Measurements from ENCODE around the gene ANKRD28. TPM values are rescaled to one million over a fixed set of nuclear protein-coding genes. Genes with fewer than 3 reads are reported as not detected.

ANKRD28 gene
- total and polyA plus RNA-seq, 2 of the 4 experiments (the other 2 are of a cell fraction): 52.6 to 211 TPM

DNA sequence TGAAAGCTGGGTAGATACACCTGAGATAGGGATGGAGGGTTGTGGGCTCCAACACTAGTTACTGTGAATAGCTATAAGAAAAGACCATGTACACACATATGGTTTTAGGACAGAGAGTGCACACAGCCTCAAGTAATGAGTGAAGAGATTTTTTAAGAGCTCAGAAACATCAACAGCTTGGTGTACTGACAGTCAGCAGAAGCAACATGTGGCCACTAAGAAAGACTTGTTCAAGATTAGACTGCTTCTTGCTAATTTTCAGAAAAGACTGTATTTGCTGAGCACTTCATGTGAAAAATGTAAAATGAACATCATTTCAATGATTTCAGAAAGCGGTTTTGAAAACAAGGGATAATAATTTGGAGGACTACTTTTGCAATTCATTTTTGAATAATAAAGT, 10.3 kb downstream of the ANKRD28 start:
- Histone ChIP-seq H3K56ac (ENCODE audit: extremely low read depth, insufficient read depth, low read length) (no peak overlapping the region), H4K8ac (ENCODE audit: low read depth in 2 of 2, low read length in 2 of 2) (0 out of 4 replicates have a peak overlapping the region, but pooled peaks of 1 of the 2 experiments have one; percentile 16), H3K27me3 (ENCODE audit: control insufficient read depth, insufficient read depth, low read length) (no peaks in the 10 kb centered on the region), H3K27ac (ENCODE audit: insufficient read depth, low read length) (no peak overlapping the region; the same call in 1 of the 2 replicates), H3K18ac (ENCODE audit: low read depth, low read length) (no peak overlapping the region), H3K14ac (replicated peaks; ENCODE audit: low read depth, low read length) (no peak overlapping the region; the same call in 1 of the 2 replicates), H2BK5ac (ENCODE audit: low read depth, low read length, poor library complexity, severe bottlenecking) (no peak overlapping the region), H2AK5ac (ENCODE audit: low read depth, low read length) (no peak overlapping the region), H2BK120ac (ENCODE audit: low read depth, low read length) (no peak overlapping the region), H4K20me1 (ENCODE audit: insufficient read depth, low read length) (peaks cover 6% of the 10 kb centered on the region; the same call in 1 of the 2 replicates), H3K9ac (ENCODE audit: low read depth, low read length) (peak overlapping the region; percentile 23; the same call in 1 of the 2 replicates), H4K91ac (ENCODE audit: insufficient read depth, low read depth, low read length) (no peak overlapping the region), H3K4me1 (ENCODE audit: control insufficient read depth, insufficient read depth, low read length) (peaks cover 8% of the 10 kb centered on the region), H3K9me1 (ENCODE audit: insufficient read depth, low read length) (no peaks in the 10 kb centered on the region), H3K4ac (ENCODE audit: low read depth, low read length) (no peak overlapping the region; the same call in 1 of the 2 replicates), H3K4me3 (ENCODE audit: insufficient read depth, low read depth, low read length) (no peak overlapping the region), H4K5ac (ENCODE audit: low read depth, low read length) (no peak overlapping the region), H2AK9ac (replicated peaks; ENCODE audit: low read depth, low read length, poor library complexity) (no peak overlapping the region), H3K4me2 (ENCODE audit: low read depth, low read length) (no peak overlapping the region), H2BK15ac (ENCODE audit: low read depth, low read length) (no peak overlapping the region), H3K79me1 (ENCODE audit: low read depth in 1 of 2, low read length in 2 of 2) (peaks cover 4 to 11% of the 10 kb centered on the region in 2 experiments; a peak in 2 of 4 replicates), H3K36me3 (ENCODE audit: control insufficient read depth, insufficient read depth, low read length) (peaks cover 14% of the 10 kb centered on the region), H3K23ac (ENCODE audit: low read depth, low read length) (no peak overlapping the region), H2AFZ (replicated peaks; ENCODE audit: low read length, poor library complexity) (no peak overlapping the region), H2BK20ac (ENCODE audit: low read depth, low read length) (no peak overlapping the region), H3K9me3 (ENCODE audit: control insufficient read depth, insufficient read depth, low read length) (no peaks in the 10 kb centered on the region)
- intact Hi-C loops (cut with micrococcal nuclease) (no loop called here), in situ Hi-C loops (cut with MboI; ENCODE audit: low sequenced_read_pairs) (no loop called here), dilution Hi-C loops (cut with HindIII; ENCODE audit: low sequenced_read_pairs, unreplicated experiment) (no loop called here)
- TF ChIP-seq FOS (IDR thresholded peaks at IDR 0.05; ENCODE audit: low read depth, low read length): no peak
- no peak for TF ChIP-seq MAZ (IDR thresholded peaks at IDR 0.05; ENCODE audit: borderline replicate concordance, low read depth, low read length)
- no peak for TF ChIP-seq ELK1 (IDR thresholded peaks at IDR 0.05; ENCODE audit: borderline replicate concordance, low read depth, low read length)
- no peak for TF ChIP-seq RCOR1 (IDR thresholded peaks at IDR 0.05; ENCODE audit: insufficient replicate concordance, low read length)
- no peak for TF ChIP-seq MXI1 (IDR thresholded peaks at IDR 0.05; ENCODE audit: borderline replicate concordance, low read depth, low read length)
- TF ChIP-seq RFX5 (IDR thresholded peaks at IDR 0.05; ENCODE audit: low read depth, low read length): no peak
- no peak for TF ChIP-seq RAD21 (IDR thresholded peaks at IDR 0.05; ENCODE audit: low read length)
- no peak for TF ChIP-seq POLR2A (IDR thresholded peaks at IDR 0.05; ENCODE audit: low read depth, low read length)
- no peak for TF ChIP-seq CHD1 (IDR thresholded peaks at IDR 0.05; ENCODE audit: low read depth, low read length)
- no peak for TF ChIP-seq NFE2L2 (IDR thresholded peaks at IDR 0.05; ENCODE audit: low read depth, low read length)
- TF ChIP-seq BHLHE40 (IDR thresholded peaks at IDR 0.05; ENCODE audit: low read depth, low read length): no peak
- no peak for TF ChIP-seq USF2 (IDR thresholded peaks at IDR 0.05; ENCODE audit: low read depth, low read length)
- TF ChIP-seq CTCF (conservative IDR thresholded peaks at IDR 0.05; ENCODE audit: low read depth, low read length): no peak
- no peak for TF ChIP-seq SMC3 (IDR thresholded peaks at IDR 0.05; ENCODE audit: low read depth, low read length)
- no peak for TF ChIP-seq CEBPB (IDR thresholded peaks at IDR 0.05; ENCODE audit: low read depth, low read length)
- TF ChIP-seq MAFK (IDR thresholded peaks at IDR 0.05; ENCODE audit: low read depth, low read length): no peak
- DNase-seq (no peak), ATAC-seq (ENCODE audit: low read depth) (no peak)
- ChIA-PET POLR2A (ENCODE audit: unreplicated experiment) (interaction anchor here (0.6 kb wide), 1 partner anchor 48 kb away, joined by 3 read pairs; no protein-coding TSS in a partner anchor), CTCF (interaction anchor here (0.9 kb wide), 1 partner anchor 142 kb away, joined by 3 read pairs; no protein-coding TSS in a partner anchor)
- no TSS peak for BruUV-seq (replicated peaks)
- WGBS, 2 experiments (ENCODE audit: extremely low coverage in 2 of 2, insufficient read length in 1 of 2): no CpG with 5 or more reads among the region's 1 CpG

Measured in IMR-90 (cell line).